NCI-H526 treated with DMSO at 0.1 percent for 48 hours (cell line): Measurements from ENCODE around the gene ADRA2B.
"Not testable (repeated sequence)": the region's sequence is repeated elsewhere in the genome, so short reads cannot be mapped to it uniquely, and the experiment has no call there.

Experiments used
- DNase-seq: peaks from one replicate; lab custom pipeline; 2025; lab: John Stamatoyannopoulos, UW

ADRA2B gene

DNA sequence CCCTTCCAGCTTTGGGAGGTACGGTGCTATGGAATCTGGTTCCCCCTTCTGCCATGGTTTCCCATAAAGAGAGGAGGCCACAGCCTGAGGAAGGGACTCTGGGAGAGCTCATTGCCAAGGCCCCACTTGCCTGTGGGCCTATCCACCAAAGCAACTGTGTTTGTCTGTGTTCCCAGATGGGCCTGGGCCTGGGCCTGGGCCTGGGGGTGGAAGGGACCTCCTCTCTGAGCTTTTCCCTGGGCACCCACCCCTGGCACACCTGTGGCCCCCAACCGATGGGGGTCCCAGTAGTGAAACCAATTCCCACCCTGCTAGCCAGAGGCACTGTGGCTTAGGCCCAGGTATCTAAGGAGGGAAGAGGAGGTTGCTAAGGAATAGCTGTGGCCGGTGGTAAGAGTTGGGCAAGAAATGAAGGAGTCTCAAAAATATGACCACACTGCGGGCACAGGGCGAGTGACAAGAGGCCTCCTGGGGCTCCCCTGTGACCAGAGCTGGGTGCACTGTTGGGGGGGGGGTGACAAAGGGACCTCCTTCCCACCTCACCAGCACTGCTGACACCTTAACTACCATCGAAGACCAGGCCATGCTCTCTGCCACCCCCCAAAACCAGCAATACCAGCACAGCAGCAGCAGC is 33.8 kb upstream of the ADRA2B start:
- no peak for DNase-seq

DNA sequence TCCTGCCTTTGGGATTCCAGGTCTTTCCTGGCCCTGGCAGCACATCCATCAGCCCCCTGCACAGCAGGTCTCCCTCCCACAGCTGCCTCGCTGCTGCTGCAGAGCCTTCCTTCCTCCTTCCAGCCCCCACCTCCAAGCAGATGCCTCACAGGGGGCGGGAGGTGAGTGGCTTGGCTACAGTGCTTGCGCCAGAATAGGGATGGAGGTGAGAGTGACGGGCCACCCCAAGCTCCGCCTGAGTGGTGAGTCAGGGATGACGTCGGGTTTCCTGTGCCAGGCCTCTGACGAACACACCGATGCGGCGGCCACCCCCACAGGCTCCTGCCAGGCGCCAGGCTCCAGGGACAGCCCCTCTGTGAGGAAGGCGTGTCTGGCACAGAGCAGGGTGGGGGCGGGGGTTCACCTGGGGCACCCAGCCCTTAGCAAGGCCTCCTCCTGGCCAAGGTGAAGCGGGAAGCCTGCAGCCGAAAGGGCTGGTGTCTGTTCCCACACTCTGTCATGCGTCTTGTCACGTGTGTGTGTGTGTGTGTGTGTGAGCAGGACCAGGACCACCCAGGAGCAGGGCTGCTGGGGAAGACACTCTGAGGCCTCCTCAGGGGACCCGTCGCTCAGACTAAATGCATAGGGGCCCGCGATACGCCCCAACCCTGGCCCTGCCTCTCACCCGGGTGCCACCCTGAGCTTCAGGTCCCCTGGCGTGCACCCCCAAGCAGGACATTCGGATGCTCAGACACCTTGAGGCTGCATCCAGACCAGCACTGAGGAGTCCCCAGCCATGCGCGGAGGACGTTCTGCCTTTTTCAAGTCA is 32.2 kb upstream of the ADRA2B start:
- DNase-seq, result no peak

DNA sequence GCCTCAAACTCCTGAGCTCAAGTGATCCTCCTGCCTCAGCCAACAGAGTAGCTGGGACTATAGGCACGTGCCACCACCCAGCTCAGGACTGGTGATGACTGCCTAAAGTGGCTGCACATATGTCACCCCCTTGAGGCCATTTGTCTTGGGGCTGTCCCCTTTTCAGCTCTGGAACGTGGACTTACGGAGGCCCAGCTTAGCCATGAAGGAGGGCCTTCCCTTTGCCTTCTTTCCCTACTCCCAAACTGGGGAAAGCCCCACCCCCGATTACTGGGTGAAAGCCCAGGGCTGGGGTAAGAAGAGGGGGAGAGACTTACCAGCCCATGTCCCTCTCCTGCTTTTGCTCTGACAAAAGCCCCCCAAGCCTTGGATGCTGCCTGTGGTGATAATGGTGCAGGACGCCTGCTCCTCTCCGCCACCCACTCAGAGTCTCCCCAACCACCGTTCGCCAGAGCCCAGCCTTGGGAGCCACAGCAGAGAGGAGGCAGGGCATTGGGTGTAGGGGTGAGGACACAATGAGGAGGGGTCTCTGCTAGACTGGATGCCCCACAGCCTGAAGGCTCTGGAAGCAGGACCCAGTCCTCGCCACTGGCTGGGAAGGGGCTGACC is 31.3 kb upstream of the ADRA2B start:
- no peak for DNase-seq

DNA sequence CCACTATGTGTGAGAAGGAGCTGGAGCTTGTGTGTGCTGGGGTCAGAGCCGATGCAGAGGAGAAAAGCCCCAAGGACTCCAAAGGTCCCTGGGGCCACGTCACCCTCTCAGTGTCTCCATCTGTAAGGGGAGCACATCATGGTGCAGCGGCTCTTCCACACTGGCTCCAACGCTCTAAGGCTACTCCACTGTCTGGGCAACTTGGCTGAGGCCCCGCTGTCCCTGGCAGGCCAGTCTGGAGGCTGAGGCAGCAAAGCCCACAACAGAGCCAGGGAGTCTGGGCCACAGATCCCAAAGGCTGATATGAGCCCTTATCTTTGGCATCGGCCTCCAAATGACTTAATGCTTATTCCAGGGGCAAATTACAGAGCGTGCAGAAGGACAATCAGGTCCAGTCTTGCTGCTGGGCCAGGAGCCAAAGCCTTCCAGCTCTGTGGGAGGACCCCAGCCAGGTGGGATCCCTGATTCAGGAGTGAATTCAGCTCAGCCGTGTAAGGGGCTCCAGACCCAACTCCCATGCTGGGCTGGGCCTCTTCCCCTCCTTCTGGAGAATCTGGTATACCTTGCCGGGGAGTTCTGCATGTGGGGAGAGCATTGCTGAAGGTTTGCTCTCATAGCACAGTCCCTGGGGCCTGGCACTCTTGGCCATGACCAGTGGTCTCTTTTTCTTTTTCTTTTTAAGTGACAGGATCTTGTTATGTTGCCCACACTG is 30.7 kb upstream of the ADRA2B start:
- DNase-seq, result no peak

DNA sequence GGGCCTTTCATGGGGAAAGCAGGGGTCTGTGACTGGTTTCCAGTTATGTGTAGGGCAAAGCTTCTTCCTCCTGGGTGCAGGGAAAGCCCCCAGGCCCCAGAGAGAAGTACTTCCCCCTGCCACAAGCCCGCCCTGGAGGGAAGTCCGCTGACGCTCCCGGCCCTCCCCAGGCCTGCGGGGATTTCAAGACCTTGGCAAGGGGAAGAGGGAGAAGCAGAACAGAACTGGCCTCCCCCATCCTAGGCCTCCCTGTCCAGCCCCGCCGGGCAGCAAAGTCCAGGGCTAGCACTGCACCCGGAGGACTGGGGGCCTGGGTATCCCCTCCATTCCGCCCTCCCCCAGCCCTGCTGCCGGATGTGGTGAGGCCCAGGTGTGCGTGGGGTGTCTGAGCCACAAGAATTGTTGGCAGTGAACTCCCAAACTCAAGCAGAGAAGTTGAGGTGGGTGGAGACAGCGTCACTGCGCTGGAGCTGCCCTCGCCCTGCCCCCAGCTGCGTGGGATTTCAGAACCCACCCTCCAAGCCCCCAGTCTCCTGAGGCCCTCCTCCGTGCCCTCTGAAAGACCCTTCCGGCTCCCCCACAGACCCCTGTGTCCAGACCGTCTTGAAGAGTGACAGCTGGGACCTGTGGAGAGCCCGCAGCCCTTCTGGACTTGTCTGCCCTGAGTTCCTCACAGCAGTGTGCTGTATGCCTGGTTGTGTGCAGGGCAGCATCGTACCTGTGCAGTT is 29.9 kb upstream of the ADRA2B start:
- no peak for DNase-seq

DNA sequence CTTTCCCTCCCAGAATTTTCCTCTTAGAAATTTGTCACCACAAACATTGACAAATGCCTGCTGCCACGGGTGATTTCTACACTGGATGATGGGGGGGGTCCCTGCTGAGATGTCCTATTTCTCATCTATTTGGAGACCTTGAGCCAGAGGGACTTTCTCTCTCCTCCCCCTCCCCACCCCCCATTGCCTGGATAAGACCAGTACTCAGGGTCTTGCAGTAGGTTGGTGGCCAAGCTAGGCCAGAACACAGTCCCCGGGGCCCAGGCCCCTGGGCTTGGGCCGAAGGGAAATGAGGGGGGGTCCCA is 29.4 kb upstream of the ADRA2B start:
- DNase-seq, result no peak

DNA sequence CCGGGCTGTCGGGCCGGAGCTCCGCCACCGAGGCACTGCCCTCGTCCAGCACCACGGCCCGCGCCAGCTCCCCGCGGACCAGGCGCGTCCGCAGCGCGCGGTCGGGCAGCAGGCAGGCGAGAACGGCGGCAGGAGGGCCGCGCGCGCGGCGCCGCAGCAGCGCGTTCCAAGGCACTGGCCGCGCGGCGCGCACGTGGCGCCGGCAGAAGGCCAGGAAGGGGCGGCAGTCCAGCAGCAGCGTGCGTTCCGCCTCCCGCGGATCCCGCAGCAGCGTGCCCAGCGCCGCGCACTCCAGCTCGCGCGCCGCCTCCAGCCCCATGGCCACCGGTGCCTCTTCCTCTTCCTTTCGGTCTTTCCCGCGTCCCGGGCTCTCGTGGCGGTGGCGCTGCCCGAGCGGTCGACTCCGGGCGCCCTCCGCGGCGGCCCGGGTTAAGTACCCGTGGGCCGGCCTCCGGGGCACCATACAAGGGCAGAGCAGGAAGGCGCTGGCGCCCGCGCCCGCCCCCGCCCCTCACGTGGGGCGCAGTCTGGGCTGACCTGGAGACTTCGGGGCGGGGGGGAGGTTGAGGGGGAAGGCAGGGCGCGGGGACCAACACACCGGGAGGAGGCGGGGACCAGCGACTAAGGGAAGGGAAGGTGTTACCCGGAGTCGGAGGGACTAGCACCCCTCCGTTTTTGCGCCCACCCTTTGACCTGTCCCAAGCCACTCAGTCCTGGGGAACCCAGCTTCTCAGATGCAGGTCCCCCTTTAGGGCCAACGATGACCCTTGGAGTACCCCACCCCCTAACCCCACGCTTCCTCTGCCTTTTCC is 28.9 kb upstream of the ADRA2B start, which contains the start of gene DUSP2:
Gene DUSP2 (minus strand): TSS at position 405 of the 812 bp plus-strand sequence. CDS start 86 bp downstream, at position 319.
- DNase-seq, result peak; percentile 67

DNA sequence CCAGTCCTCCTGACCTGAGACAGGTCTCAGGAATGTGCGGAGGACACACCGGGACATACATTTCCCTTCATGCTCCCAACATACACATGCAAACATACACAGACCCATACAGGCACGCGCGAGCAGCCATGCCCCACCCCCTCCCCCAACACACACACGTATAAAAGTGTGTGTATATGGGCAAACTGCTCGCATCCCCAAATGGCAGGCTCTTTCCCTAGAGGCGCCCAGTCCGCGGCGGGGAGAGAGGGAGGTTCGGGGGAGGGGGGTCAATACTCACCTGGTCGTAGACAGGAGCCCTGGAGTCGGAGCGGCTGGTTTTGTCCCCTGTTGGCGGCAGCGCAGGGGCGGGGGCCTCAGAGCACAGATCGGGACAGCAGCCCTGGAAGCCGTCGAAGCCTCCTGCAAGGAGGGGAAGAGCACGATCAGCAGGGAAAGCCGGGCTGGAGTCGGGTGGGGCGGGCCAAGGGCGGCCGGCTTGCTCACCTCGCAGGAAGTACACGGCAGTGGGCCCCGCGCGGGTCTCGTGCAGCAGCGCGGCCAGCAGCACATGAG is 28.2 kb upstream of the ADRA2B start:
- DNase-seq, result peak; percentile 55

DNA sequence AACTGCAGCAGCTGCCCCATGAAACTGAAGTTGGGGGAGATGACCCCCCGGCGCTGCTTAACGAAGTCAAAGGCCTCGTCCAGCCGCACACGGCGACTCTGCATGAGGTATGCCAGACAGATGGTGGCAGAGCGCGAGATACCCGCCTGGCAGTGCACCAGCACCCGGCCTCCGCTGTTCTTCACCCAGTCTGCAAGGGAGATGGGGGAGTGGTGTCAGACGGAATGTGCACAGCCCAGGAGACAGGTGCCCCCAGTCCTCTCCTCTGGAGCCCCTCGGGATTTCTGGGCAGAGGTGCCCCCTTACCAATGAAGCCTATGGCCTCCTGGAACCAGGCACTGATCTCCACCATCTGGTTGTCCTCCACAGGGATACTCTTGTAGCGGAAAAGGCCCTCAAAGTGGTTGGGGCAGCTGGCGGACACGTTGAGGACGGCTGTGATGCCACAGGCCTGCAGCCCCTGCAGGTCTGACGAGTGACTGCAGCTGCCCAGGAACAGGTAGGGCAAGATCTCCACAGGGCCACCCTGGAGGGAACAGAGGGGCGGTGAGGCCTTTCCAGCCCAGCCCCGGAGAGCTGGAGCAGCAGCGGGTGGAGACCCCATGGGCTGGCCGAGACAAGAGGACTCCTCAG is 27.6 kb upstream of the ADRA2B start:
- peak; percentile 55 for DNase-seq

DNA sequence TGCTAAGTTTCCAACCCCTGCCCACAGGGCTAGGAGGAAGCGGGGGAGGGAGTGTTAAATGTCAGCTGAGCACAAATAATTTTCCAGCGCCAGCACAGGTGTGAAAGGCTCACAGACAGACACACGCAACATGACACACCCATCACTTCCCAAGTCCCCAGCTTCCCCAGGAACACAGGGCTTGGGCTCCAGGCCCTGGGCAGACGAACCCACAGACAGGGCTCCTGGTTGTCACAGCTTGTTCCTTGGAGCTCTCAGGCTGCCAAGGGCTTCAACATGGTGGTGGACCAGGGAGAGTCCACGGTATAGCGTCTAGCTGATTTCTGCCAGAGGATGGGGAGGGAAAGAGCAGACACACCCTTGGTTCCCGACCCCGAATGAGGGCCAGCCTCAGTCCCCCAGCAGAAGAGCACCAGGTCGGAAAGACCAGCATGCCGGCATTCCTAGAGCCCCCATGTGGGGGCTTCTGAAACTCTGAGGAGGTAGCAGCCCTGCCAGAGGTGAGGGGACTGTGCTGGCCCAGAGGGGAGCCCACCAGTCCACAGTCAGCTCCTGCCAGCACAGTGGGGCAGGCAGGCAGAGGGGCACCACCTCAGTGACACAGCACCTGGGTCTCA is 27.0 kb upstream of the ADRA2B start:
- no peak for DNase-seq

DNA sequence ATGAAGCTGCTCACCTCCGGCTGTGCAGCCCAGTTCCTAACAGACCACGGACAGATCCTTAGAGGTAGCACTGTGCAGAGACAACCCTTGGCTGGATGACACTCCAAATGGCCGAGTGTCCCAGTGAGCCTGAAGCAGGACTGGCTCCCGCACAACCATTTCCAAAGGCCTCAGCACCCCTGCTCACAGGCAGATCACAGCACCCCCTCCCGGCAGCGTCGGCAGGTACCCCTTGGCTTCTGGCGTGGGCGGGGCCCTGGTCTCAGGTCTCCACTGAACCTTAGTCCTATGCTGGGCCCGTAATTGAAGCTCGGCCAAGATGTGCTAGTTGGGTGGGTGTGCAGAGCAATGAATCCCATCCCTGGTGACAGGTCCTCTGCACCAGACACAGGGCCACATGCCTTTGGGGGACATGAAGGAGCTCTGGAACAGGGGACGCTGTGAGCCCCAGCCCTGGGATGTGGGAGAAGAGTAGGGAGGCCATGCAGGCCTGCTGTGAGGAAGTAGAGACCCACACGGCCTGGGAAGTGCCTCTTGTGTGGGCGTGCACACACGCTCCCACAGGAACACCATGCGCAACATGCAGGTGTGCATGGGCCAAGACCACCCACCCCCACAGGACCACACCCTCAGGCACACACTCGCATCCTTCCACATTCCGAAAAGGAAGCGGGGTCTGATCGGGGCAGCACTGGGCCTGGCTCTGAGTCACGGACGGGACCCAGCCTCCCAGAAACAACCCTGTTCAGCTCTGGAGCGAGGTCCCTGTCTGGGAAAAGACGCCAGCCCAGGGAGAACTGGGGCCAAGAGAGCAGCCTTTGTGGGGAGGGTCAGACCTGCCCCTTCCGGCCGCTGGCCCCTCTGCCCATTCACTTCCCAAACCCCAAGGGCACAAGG is 26.1 kb upstream of the ADRA2B start:
- no peak for DNase-seq

DNA sequence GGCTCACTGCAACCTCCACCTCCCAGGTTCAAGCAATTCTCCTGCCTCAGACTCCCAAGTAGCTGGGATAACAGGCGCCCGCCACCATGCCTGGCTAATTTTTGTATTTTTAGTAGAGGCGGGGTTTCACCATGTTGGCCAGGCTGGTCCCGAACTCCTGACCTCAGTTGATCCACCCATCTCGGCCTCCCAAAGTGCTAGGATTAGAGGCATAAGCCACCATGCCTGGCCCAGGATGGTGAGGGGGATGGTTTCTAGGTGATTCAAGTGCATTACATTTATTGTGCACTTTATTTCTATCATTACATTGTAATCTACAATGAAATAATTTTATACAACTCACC is 25.2 kb upstream of the ADRA2B start:
- not testable (repeated sequence) for DNase-seq

DNA sequence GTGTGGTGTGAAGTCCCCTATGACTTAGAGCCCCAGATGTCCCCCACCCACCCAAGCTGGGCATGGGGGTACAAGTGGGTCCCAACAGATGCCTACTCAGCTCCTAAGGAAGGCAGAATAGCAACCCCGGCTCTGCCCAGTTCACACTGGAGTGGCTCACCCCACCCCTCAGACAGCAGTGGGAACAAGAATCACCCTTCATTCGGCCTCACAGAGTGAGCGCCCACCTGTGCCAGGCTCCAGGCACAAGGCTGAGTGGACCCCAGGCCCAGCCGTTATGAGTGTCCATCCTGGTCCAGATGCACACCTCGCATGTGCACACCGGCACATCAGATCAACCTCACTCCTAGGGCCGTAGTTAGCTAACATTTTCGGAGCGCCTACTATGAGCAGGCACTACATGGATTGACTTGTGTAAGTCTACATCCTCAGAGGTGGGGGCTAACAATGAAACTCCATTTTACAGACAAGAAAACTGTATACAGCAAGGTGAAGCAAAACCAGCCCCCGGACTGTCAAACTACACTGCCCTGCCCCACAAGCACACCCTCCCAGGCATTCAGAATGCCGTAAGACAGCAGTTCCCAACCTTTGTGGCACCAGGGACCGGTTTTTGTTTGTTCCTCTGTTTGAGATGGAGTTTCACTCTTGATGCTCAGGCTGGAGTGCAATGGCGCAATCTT is 24.7 kb upstream of the ADRA2B start:
- DNase-seq, result no peak

DNA sequence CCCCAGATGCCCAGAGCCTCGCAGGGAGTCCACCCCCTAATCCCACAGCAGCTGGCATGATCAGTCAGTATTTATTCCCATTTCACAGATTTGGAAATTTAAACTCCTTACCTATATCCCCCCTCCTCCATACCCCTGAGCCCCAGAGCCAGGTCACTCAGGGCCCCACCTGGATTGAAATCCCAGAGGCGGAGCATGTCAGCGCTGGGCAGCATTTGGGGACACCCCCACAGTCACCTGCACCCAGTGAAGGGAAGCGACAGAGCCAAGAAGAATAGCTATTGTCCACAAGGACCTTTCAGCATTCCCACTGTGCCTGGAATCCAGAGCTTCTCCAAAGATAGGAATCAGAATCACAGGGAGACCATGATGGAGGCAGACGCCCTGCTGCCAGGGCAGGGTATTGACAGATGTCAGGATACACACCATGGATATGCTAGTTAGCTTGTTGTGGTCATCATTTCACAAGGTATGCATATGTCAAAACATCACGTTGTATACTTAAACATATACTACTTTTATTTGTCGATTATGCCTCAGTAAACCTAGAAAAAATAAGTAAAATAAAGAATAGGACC is 22.9 kb upstream of the ADRA2B start:
- no peak for DNase-seq

DNA sequence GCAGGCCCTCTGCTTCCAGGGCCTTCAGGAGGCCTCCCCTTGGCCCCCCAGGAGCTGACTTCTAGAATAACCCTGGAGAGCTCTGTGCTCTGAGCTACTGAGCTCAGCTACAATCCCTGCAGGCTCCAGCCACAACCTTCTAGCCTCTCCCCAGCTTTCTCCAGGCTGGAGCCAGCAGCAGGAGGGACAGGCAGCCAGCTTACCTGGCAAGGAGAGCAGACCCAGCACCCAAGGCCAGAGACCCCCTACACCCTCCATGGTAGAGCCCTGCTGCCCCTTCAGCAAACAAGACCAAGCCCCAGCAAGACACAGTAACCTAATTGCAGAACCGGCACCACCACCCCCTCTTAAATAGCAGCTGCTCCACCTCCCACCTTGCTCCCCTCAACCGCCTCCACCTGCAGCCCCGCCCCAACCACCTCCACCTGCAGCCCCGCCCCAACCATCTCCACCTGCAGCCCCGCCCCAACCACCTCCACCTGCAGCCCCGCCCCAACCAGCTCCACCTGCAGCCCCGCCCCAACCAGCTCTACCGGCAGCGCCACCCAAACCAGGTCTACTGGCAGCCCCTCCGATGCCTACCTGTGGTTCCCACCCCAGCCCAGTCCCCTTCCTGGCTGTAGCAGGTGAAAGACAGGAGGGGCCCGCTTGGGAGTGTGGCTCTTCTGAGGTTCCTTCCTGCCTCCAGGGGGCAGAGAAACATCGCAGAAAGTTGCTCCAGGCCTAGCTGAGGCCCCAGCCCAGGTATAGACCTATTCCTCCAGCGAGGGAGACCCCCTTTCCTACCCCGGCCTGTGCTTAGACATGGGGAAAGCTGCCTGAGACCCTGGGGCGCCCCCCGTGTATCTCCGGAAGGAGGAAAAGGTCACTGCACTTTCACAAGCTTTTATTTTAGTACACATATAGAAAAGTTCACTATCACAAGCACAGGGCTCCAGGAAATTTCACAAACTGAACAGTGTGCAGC is 22.1 kb upstream of the ADRA2B start, which contains the start of gene ASTL:
Gene ASTL (minus strand): TSS at position 324 of the 967 bp plus-strand sequence. CDS start 66 bp downstream, at position 258.
- DNase-seq, result peak; percentile 69

DNA sequence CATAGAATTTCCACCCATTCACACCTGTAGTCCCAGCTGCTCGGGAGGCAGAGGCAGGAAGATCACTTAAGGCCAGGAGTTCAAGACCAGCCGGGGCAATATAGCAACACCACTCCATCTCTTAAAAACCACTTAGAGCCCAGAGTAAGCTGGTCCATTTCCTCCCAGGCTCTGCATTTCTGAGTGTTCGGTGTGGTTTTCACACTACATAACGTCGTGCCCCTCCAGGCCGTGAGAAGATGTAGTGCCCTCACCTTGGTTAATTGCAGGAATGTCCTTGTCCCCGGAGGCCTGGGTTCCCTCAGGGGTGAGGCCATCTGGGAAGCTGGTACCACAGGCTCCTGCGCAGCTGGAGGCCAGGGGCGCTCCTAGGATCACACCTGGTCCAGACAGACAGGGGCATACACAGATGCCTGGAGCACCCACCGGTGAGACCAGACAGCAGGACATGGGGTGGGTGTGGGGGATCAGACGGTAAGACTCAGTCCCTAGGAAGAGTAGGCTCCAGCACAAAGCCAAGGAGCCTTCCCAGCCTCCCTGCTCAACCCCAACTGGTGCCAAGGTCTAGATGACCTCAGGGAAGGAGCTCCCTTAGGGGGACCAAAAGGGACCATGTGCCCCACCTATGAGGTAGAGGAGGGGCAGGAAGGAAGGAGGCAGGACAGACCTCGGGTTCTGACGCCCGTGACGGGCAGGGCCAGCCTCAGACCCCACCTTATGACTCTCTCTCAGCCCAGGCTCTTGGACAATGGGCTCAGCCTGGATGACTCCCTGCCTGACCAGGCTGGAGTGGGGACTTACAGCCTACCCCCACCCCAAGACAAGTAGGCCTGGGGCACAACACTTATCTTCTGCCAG is 21.2 kb upstream of the ADRA2B start:
- no peak for DNase-seq
